GM19452 (cell line): Measurements from ENCODE around the gene OLFML2A.

ENCODE experiments used
- ATAC-seq: cut with Tn5 transposase; IDR thresholded peaks from one replicate; pipeline ENCODE4 v1.9.1; 2021; ENCODE audit not compliant: unreplicated experiment

The OLFML2A gene

GRCh38 chr9:124849801-124850200, 72.9 kb downstream of the OLFML2A start:
- ATAC-seq = no peak

- ATAC-seq = no peak
These were observed 75.3 kb downstream of the OLFML2A start for GRCh38 chr9:124852121-124852828.

- peak; percentile 79 for ATAC-seq
These were observed 76.0 kb downstream of the OLFML2A start, which contains the start of gene WDR38 for GRCh38 chr9:124852829-124853531. Gene WDR38 (plus strand): TSS chr9:124853460. CDS start chr9:124853532, 72 bp downstream.

GRCh38 chr9:124853605-124854143, 76.7 kb downstream of the OLFML2A start:
- ATAC-seq = no peak

GRCh38 chr9:124854161-124854560, 77.2 kb downstream of the OLFML2A start:
- ATAC-seq = no peak

GRCh38 chr9:124854822-124855221, 77.9 kb downstream of the OLFML2A start:
- no peak for ATAC-seq

GRCh38 chr9:124855566-124855943, 78.6 kb downstream of the OLFML2A start:
- no peak for ATAC-seq

- no peak for ATAC-seq
These were observed 79.2 kb downstream of the OLFML2A start for GRCh38 chr9:124855944-124856765.

- ATAC-seq = no peak
These were observed 80.7 kb downstream of the OLFML2A start for GRCh38 chr9:124857533-124858162.

- no peak for ATAC-seq
These were observed 81.6 kb downstream of the OLFML2A start for GRCh38 chr9:124858330-124859046.

GRCh38 chr9:124859803-124860581, 83.1 kb downstream of the OLFML2A start:
- no peak for ATAC-seq

- ATAC-seq = no peak
These were observed 83.8 kb downstream of the OLFML2A start for GRCh38 chr9:124860582-124861341.

GRCh38 chr9:124861342-124862229, 84.7 kb downstream of the OLFML2A start, which contains the start of the genes ARPC5L and RPL35:
Gene ARPC5L (plus strand): TSS chr9:124862130. CDS start chr9:124869291, 7,161 bp downstream.
Gene RPL35 (minus strand): TSS chr9:124861957. CDS start chr9:124861912, 45 bp downstream.
- ATAC-seq = peak; percentile 88

GRCh38 chr9:124863371-124863871, 86.5 kb downstream of the OLFML2A start:
- no peak for ATAC-seq
